Activated T-helper 1 cell treated with anti-CD3 and anti-CD28 coated beads, Interleukin-2, amount 50 U/mL, for 16 hours (primary cell): Measurements from ENCODE around the gene TGFB2.

ENCODE experiments used
- DNase-seq, 2 donors: peaks; one replicate each; pipeline ENCODE4 v3.0.0-alpha.2; 2020; ENCODE audit warnings: low read depth in 1 of 2, low spot score in 1 of 2

Gene TGFB2

GRCh38 chr1:218415726-218416125 lies 70.6 kb downstream of the TGFB2 start:
- DNase-seq = no peak

DNA sequence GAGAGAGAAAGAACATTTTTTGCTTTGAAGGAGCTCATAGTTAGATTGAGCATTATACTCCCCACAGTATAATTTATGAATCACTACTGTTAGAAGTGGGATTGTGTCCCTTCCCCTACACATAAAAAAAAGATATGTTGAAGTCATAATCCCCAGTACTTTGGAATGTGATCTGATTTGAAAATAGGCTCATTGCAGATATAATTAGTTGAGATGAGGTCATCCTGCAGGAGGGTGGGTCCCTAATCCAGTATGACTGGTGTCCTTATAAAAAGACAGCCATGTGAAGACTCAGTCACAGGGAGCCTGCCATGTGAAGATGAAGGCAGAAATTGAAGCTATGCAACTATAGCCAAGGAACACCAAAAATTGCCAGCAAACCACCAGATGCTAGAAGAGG lies 76.4 kb downstream of the TGFB2 start:
- DNase-seq = no peak

GRCh38 chr1:218424502-218424901 lies 79.4 kb downstream of the TGFB2 start:
- DNase-seq = no peak

GRCh38 chr1:218425647-218426342 lies 80.7 kb downstream of the TGFB2 start:
- no peak for DNase-seq

DNA sequence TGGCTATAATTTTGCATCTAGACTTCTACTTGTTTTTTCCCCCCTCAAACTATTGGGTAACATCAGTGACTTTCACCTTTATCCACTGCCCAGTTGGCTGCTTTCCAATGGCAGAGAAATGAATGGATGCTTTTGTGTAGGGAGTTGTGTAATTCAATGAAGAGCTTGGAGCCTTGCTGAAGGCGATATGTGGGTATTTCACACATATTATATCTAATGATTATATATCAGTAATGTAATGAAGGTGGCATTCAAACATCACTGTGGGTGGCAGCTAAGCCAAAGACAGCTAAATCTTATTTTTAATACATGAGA lies 81.2 kb downstream of the TGFB2 start:
- DNase-seq = no peak

- no peak for DNase-seq
Observed at GRCh38 chr1:218429301-218429700, 84.2 kb downstream of the TGFB2 start.

- DNase-seq = no peak
Observed at GRCh38 chr1:218430346-218430745, 85.2 kb downstream of the TGFB2 start.

DNA sequence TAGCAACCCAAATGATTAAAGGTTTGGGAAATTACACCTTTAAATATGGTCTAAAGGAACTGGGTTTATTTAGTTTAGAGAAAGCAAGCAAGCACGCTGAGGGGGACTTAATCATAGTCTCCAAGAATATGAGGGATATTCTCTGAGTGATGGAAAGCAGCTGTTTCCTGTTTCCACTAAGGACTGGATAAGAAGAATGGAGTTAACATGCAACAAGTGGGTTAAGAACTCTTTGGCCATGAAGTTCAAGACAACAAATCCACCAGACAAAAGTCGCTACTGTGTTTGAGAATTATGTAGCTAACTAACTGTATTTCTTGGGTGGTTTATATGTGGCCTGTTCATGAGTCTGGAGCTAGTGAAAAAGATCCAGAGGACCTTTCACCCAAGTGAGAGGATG lies 85.7 kb downstream of the TGFB2 start:
- DNase-seq = no peak

GRCh38 chr1:218431476-218431875 lies 86.3 kb downstream of the TGFB2 start:
- DNase-seq = no peak

DNA sequence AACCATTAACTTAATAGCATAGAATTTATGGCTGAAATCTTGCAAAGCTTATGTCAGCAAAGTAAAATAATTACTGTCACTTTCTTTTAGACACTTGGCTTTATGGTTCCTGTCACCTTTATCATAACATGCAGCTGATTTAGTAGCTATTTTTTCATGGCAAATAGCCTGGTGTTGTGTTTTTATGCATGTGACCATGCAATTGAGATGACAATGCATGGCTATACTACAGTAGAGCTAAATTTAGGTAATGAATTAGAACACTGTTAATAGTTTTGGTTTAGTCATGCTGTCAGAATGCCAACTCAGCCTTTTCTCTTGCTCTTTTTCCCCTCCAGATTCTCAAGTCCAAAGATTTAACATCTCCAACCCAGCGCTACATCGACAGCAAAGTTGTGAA lies 88.6 kb downstream of the TGFB2 start:
- DNase-seq = no peak

- no peak for DNase-seq
Observed at GRCh38 chr1:218435528-218435927, 90.4 kb downstream of the TGFB2 start.

- no peak for DNase-seq
Observed at GRCh38 chr1:218436346-218436745, 91.2 kb downstream of the TGFB2 start.

GRCh38 chr1:218436997-218437396 lies 91.9 kb downstream of the TGFB2 start:
- no peak for DNase-seq

DNA sequence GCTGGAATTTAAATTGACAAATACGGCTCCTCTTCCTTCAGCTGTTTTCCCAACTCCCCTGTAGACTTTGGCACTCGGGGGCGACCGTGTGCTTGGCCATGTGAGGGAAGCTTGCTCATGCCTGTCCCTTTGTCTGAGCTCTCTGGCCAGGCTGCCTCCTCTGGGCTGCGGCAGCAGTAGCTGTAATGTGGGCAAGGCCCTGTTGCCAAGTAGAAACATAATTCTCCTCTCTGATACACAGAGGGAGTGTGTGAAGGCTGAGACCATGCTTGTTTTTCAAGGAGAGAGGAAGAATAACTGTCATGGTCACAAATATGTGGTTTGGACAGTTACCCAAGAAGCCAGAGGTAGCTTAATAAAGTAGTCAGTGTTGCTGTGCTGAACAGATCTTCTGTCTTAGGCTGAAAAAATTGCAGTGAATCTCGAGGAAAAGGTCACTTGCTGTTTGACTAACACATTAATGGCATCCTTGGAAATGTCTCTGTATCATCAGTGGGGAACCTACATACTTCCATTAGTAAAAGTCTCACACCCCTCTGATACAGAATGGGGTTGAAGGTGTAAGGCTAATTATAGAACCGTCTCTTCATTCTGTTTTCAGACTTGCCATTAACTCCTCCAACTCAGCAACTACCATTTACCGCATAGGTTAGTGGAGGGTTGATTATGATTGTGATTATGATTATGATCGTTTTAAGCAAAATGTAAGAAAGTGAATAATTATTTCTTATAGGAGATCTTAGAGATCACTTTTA lies 94.6 kb downstream of the TGFB2 start:
- no peak for DNase-seq

DNA sequence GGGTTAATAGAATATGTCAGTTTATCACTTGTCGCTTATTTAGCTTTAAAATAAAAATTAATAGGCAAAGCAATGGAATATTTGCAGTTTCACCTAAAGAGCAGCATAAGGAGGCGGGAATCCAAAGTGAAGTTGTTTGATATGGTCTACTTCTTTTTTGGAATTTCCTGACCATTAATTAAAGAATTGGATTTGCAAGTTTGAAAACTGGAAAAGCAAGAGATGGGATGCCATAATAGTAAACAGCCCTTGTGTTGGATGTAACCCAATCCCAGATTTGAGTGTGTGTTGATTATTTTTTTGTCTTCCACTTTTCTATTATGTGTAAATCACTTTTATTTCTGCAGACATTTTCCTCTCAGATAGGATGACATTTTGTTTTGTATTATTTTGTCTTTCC lies 98.1 kb downstream of the TGFB2 start:
- no peak for DNase-seq

GRCh38 chr1:218444173-218444572 lies 99.0 kb downstream of the TGFB2 start:
- no peak for DNase-seq

DNA sequence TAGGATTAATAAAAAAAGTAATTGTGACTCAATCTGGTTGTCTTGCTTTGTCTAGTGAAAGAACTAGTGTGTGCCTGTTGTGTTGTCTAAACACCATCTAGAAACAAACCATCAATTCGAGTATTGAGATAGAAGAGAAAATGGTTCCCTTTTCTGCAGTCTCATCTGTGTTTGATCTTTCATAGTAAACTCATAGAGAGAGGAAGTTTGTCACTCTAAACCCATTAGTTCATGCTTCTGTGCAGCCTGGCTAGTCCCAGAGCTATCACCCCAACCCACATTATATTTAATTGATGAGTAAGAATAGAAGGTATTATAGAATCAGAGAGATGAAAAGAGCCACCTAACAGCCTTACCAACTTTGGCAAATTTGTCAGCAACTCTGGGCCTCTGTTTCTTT lies 99.5 kb downstream of the TGFB2 start:
- DNase-seq = no peak

DNA sequence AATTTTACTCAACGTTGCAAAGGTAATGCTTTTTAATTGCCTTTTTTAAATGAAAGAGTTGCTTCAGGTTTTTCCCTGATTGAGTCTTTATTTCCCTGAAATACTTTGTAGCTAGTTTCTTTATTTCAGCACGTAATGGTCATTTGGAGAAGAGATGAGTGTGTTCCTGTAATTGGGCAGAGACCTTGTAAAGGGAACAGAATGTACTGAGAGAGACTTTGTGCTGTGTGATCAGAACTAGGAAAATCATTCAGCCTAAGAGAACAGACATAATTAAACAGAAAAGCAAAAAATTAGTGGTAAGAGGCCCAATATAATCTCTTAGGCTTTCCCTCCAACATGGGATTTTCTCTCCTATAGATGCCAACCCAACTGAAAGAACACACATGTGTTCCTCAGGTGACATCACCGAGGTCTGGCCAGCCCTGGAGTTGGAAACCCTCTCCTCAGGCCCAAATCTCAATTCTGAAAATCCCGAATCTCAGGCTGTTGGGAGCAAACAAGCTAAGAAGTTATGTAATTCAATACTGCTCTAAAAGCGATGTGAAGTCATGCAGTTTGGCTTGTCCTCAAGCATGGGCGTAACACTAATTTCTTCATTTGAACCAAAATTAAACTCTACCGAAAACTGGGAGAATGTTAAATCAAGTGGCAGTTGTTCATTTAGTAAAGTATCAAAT lies 102.0 kb downstream of the TGFB2 start:
- no peak for DNase-seq

GRCh38 chr1:218451415-218451814 lies 106.3 kb downstream of the TGFB2 start:
- DNase-seq = no peak

GRCh38 chr1:218454700-218455282 lies 109.7 kb downstream of the TGFB2 start:
- DNase-seq = no peak

DNA sequence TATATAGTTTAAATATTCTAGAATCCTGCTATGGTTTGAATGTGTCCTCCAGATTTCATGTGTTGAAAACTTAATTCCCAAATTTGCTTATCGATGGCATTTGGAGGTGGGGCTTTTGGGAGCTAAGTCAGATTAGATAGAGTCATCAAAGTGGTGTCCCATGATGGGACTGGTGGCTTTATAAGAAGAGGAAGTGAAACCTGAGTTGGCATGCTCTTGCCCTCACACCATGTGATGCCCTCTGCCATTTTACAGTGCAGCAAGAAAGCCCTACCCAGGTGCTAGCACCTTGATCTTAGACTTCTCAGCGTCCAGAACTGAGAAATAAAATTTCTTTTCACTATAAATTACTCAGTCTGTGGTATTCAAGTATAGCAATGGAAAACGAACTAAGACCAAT lies 111.3 kb downstream of the TGFB2 start:
- DNase-seq = no peak

- DNase-seq = no peak
Observed at GRCh38 chr1:218459450-218459849, 114.3 kb downstream of the TGFB2 start.
